ENCODE data around the gene AREL1. TPM values are rescaled to one million over a fixed set of nuclear protein-coding genes. Genes with fewer than 3 reads are reported as not detected.

The AREL1 gene
- total RNA-seq, 1 donor from 2014 or later: 40.8 TPM

Other genes starting within 250 kb of the AREL1 start
- gene NPC2, start 219.8 kb downstream of the AREL1 start, total RNA-seq: 175 TPM
- gene ISCA2, start 219.3 kb downstream of the AREL1 start, total RNA-seq: 25.6 TPM
- gene LTBP2, start 100.8 kb downstream of the AREL1 start, total RNA-seq: 6.8 TPM
- 54.6 TPM for gene FCF1, start 64 bp upstream of the AREL1 start, total RNA-seq
- gene YLPM1, start 50.2 kb upstream of the AREL1 start, total RNA-seq: 110 TPM
- 0.13 TPM for gene PROX2, start 163.1 kb upstream of the AREL1 start, total RNA-seq
- gene DLST, start 168.8 kb upstream of the AREL1 start, total RNA-seq: 81.3 TPM
- gene RPS6KL1, start 210.2 kb upstream of the AREL1 start, total RNA-seq: 10.7 TPM
- gene PGF, start 242.5 kb upstream of the AREL1 start, total RNA-seq: 4.4 TPM

Measured in ureter (tissue), 1 donor.